Thoracic aorta (tissue), 2 donors: ENCODE data around the gene AJUBA. TPM values are rescaled to one million over a fixed set of nuclear protein-coding genes. Genes with fewer than 3 reads are reported as not detected.

Source experiments
- ATAC-seq: fragments of 150-250 bp; one replicate; pipeline ENCODE4 v1.8.0; 2017; ENCODE audit warnings: low read depth; ENCODE audit not compliant: insufficient number of reproducible peaks, low FRiP score
- DNase-seq: peaks from one replicate; pipeline ENCODE4 v3.0.0-alpha.2; 2020; ENCODE audit warnings: low spot score
- H3K27ac ChIP-seq, 2 donors: fragments of 200-600 bp; sonication (generic); 1 replicate in 1 of 2; 2 replicates in 1 of 2; pipeline ENCODE4 v1.5.1; 2016; ENCODE audit warnings: mild to moderate bottlenecking in 2 of 2, moderate library complexity in 2 of 2
- H3K27me3 ChIP-seq: fragments of 200-600 bp; sonication (generic); replicated peaks from 2 replicates; pipeline ENCODE4 v1.6.0; 2016; ENCODE audit warnings: mild to moderate bottlenecking; ENCODE audit not compliant: insufficient read depth
- H3K36me3 ChIP-seq: fragments of 200-600 bp; sonication (generic); one replicate; pipeline ENCODE4 v1.5.1; 2016
- H3K4me1 ChIP-seq, 2 donors: fragments of 200-600 bp; sonication (generic); 1 replicate in 1 of 2; 2 replicates in 1 of 2; pipeline versions ENCODE4 v1.5.1 to v1.6.0; 2016; ENCODE audit warnings: low read depth in 2 of 2, mild to moderate bottlenecking in 1 of 2; ENCODE audit not compliant: control insufficient read depth in 1 of 2
- H3K4me3 ChIP-seq: fragments of 200-600 bp; sonication (generic); 2 replicates; pipeline ENCODE4 v1.5.1; 2016; ENCODE audit warnings: mild to moderate bottlenecking
- H3K9me3 ChIP-seq: fragments of 200-600 bp; sonication (generic); 2 replicates; pipeline ENCODE4 v1.5.1; 2016
- CTCF ChIP-seq: fragments of 200-600 bp; sonication (generic); IDR thresholded peaks from one replicate; pipeline ENCODE4 v1.5.1; 2019; ENCODE audit warnings: antibody characterized with exemption
- total RNA-seq, 2 donors: library from RNA; depleted of rRNA; stranded (reverse); fragments of >200 nt; gene quantifications; one replicate each; pipeline versions ENCODE4 v1.1.0 to v1.2.3, GENCODE V29; 2016

AJUBA gene
- total RNA-seq, 2 donors from 2014 or later, result 9.7 to 35.3 TPM

GRCh38 chr14:23023795-23024152 is 41.4 kb upstream of the AJUBA start:
- DNase-seq, result no peak

GRCh38 chr14:23023022-23023794 is 40.9 kb upstream of the AJUBA start:
- Histone ChIP-seq H3K4me1 (peaks cover 0 to 4% of the 10 kb centered on the region in 2 donors), H3K9me3 (no peaks in the 10 kb centered on the region), H3K27ac (no peak overlapping the region), H3K36me3 (peaks cover 14% of the 10 kb centered on the region), H3K4me3 (no peak overlapping the region), H3K27me3 (no peaks in the 10 kb centered on the region)
- ATAC-seq (no peak), DNase-seq (no peak)
- TF ChIP-seq CTCF, result no peak

More at GRCh38 chr14:23023795-23024152, 41.4 kb upstream of the AJUBA start:
- H3K27ac ChIP-seq, result no peak overlapping the region
- H3K36me3 ChIP-seq, result peaks cover 14% of the 10 kb centered on the region
- H3K4me1 ChIP-seq, result peaks cover 0 to 4% of the 10 kb centered on the region in 2 donors
- no peaks in the 10 kb centered on the region for H3K27me3 ChIP-seq
- no peak for TF ChIP-seq CTCF
- no peak overlapping the region for H3K4me3 ChIP-seq
- no peak for ATAC-seq
- no peaks in the 10 kb centered on the region for H3K9me3 ChIP-seq

- ATAC-seq, result no peak
- Histone ChIP-seq H3K9me3 (no peaks in the 10 kb centered on the region), H3K27me3 (no peaks in the 10 kb centered on the region), H3K4me1 (no peaks in the 10 kb centered on the region), H3K36me3 (peaks cover 14% of the 10 kb centered on the region), H3K27ac (no peak overlapping the region), H3K4me3 (no peak overlapping the region)
- no peak for DNase-seq
- no peak for TF ChIP-seq CTCF
Measured at GRCh38 chr14:23021889-23022442, 39.6 kb upstream of the AJUBA start.

GRCh38 chr14:23021434-23021833 is 39.1 kb upstream of the AJUBA start:
- TF ChIP-seq CTCF, result no peak
- DNase-seq, result no peak

GRCh38 chr14:23020143-23021128 is 38.1 kb upstream of the AJUBA start:
- peaks cover 7% of the 10 kb centered on the region for H3K36me3 ChIP-seq
- DNase-seq (no peak), ATAC-seq (no peak)
- no peak for TF ChIP-seq CTCF
- H3K9me3 ChIP-seq, result no peaks in the 10 kb centered on the region
- no peak overlapping the region for H3K4me3 ChIP-seq
- H3K4me1 ChIP-seq, result no peaks in the 10 kb centered on the region
- no peaks in the 10 kb centered on the region for H3K27me3 ChIP-seq
- no peak overlapping the region for H3K27ac ChIP-seq

More at GRCh38 chr14:23021434-23021833, 39.1 kb upstream of the AJUBA start:
- Histone ChIP-seq H3K27ac (no peak overlapping the region), H3K27me3 (no peaks in the 10 kb centered on the region), H3K4me1 (no peaks in the 10 kb centered on the region), H3K4me3 (no peak overlapping the region), H3K36me3 (peaks cover 14% of the 10 kb centered on the region), H3K9me3 (no peaks in the 10 kb centered on the region)
- no peak for ATAC-seq
